GM18520 (cell line): ENCODE results near the gene SIGLEC11.
"Not testable (repeated sequence)": the region's sequence is repeated elsewhere in the genome, so short reads cannot be mapped to it uniquely, and the experiment has no call there.

ENCODE experiments used
- ATAC-seq: cut with Tn5 transposase; IDR thresholded peaks from one replicate; pipeline ENCODE4 v1.9.1; 2021; ENCODE audit not compliant: unreplicated experiment

The SIGLEC11 gene

DNA sequence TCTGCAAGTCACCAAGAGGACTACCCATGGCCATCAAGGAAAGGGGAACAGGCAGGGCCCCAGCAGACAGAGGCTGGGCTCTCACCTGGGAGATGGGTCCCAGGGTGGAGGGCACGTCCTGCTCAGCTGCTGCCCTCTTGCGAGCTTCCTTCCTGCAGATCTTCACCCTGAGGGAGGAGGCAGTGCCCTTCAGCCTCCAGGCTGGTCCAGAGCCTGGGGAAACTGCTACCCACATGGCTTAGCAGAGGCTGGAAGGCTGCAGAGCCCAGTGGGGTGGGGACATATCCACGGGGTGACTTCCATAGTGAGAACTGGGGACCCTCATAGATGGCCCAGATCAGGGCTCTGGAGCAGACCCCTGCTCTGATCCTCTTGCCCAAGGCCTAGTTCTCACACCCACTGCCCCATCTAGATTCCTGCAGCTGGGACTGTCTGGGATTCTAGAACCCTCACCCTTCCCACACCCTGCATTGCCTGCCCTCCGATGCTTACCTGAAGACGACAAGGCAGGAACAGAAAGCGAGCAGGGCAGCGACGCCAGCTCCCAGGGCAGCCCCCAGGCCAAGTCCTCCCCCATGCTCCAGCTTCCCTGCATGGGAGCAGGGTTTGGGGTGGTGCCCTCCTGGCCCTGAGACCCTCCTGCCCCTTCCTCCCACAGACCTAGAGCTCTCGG, 9.0 kb downstream of the SIGLEC11 start:
- no peak for ATAC-seq

DNA sequence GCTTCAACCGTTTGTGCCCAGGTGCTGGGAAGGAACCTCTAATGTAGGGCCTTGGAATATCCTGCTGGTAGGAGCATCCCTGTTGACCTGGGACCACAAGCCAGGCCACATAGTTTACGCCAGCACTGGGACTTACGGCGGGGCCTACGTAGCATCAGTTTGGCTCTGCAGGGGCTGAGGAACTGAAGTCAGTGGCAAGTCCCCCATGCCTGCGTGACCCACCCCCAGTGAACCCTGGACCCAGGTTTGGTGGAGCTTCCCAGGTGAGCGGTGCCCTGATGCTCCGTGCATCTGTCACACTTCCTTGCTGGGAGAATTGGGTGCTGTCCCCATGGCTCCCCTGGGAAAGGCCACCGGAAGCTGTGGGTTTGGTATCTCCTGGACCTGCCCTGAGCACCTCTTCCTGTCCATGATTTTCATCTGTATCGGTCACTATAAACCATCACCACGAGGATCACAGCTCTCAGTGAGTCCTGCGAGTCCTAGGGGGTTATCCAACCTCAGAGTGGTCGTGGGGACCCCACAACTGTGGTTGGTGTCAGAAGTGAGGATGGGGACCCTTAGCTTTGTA, 9.9 kb downstream of the SIGLEC11 start:
- ATAC-seq = no peak

DNA sequence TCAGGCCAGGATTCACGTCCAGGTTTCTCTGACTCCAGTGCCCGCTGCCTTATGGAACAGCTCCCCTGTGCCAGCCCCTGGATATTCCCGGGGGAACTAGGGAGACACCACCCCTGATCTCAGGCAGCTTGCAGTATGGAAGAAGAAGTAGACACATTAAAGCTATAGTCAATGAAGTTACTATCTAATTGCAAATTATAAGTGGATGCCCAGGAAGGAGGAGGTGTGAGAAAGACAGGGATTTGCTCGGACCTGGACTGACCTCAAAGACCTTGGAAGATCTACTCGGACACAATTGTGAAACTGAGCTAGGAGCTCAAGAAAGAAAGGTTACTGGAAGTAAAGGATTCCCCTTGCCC, 10.4 kb downstream of the SIGLEC11 start:
- ATAC-seq = no peak

DNA sequence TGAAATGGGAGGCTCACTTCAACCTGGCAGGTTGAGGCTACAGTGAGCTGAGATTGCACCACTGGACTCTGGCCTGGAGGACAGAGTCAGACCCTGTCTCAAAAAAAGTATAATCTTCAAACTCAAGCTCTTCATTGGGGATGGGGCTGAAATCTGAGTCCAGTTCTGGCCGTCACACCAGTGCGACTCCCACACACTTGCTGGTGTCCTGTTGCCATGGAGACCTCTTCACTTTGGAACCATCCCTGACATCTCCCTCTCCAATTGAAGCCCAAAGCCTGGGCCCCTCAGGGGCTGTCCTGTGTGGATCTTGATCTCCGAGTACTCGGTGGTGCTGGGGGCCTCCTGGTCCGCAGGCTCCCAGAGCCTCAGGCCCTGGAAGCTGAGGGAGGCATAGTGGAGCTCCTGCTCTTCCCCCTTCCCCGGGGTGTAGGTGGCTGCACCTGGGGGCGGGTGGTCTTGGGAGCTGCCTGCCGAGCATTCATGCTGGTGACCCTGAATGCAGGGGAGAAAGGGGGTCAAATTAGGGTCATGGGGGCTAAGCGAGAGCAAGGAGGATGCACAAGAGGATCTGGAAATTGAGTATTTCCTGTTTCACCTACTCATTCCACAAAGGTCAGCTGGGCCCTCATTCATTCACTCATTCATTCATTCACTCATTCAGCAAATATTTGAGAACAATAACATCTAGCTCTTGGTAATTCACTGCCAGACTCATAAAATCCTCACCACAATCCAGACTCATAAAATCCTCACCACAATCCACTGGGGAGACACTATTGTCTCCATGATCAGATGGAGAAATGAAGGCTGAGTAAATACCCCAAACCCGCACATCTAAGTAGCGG, 11.0 kb downstream of the SIGLEC11 start:
- no peak for ATAC-seq

DNA sequence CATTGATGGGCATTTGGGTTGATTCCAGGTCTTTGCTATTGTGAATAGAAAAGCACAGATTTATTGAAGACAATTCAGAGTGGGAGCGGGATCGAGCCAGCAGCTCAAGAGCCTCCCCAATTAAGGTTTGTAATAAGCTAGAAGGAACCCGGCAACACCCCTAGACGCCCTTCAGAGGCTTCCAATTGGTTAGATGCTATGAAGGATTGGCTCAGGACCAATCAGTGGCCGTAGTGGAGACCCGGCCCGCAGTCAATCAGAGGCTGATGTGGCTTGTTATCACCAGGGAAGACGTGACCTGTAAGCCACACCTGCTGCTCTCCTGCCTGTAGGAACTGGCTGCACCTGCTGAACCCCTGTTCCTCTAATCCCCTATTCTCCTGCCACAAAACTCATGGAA, 14.6 kb downstream of the SIGLEC11 start:
- no peak for ATAC-seq

DNA sequence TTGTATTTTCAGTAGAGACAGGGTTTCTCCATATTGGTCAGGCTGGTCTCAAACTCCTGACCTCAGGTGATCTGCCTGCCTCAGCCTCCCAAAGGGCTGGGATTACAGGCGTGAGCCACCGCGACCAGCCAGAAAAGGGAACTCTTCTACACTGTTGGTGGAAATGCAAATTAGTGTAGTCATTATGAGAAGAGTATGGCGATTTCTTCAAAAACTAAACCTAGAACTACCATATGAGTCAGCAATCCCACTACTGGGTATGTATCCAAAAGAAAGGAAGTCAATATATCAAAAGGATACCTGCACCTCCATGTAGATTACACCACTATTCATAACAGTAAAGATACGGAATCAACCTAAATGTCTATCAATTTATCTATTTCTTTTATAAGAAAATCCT, 16.4 kb downstream of the SIGLEC11 start:
- not testable (repeated sequence) for ATAC-seq

DNA sequence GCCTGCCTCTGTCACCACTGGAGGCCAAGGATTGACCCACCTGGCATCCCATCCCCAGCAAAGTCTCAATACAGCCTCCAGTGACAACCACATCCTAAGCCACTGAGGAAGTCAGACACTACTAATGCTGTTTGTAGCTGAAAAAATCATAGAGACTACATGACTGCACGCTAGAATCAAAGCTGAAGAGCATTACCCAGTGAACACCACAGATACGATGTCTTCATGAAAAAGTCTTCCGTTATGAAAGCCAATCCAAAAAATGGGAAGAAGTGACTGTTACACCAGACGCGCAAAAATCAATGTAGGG, 20.5 kb downstream of the SIGLEC11 start:
- no peak for ATAC-seq

DNA sequence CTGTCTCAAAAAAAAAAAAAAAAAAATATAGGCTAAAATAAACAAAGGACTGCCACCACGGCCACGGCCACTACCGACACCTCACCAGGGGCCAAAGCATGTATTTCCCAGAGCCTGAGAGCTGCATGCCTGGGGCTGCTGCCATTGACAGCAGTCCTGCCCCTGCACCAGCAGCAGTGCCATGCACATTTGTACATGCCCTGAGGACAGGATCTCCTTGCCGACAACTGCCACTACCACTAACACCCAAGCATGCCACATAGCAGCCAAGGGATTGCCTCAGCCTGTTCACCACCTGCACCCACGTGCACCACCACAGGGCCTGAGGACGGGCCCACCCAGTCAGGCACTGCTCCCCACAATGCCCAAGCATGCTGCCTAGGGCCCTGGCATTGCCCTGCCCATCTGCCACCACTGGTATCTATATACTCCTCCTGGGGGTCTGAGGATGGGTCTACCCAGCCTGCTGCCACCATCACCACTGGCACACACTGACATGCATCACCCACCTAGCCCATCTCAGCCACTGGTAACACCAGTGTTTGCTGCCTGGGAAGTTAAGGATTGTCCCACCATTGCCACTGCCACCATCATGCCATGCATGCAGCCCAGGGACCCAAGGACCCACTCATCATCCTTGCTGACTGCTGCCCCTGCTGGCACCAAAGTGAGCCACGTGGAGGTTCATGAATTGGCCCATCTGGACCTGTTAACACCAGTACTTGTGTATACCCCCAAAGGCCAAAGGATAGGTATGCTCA, 21.1 kb downstream of the SIGLEC11 start:
- no peak for ATAC-seq

DNA sequence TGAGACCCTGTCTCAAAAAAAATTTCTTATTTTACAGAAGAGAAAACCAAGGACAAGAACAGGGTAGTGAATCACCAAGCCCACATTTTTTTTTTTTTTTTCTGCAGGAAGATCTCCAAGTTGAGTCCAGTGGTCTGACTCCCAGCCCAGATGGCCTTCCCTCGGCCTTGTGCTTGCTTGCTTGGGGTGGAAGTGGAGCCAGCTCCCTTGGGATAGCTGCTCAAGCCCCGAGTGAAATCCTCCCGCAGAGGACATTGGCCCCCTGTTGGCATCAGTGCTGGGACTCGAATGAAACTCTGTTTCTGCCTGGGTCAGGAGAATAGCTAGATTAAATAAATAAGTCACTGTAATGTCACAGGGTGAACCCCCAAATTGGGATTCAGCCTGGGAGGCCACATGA, 22.3 kb downstream of the SIGLEC11 start:
- no peak for ATAC-seq

DNA sequence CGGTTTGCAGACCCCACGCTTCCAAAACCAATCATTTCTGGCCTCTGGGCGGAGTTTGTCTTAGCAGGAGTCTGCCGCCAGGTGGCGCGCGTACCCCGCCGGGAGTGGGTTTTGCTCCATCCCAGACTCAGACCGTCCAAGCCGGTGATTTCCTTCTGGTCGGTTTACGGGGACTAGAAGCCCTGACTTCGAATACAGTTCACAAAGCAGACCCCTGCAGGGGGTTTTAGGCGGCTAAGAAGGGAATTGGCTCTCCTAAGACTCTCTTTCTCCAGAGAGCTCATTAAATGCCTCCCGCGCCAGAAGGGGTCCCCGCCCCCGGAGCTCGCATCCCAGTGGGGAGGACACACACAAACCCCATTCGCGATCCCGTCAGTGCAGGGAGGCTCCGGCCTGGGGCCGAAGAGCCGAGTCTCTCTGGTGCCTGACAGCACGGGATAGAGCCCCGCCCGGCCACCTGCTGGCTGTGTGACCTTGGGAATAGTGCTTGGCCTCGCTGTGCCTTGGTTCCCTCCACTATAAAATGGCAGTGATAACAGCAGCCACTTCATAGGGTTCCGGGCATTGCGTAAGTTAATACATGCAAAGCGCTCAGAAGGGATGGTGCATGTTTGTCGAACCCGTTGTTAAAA, 23.1 kb downstream of the SIGLEC11 start:
- no peak for ATAC-seq

DNA sequence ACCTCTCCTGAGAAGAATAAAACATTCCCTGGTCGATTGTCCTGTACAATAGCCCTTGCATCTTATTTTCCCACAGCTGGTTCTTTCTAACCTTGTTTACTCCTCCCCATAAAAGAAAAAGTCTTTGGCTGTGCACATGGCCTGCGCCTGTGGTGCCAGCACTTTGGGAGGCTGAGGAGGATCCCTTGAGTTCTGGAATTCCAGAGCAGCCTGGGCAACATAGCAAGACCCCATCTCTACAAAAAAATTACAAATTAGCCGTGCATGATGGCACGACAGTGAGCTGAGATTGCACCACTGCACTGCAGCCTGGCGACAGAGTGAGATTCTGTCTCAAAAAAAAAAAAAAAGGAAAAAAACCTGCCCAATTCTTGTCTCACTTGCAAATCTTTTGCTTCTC, 24.4 kb downstream of the SIGLEC11 start:
- ATAC-seq = no peak

DNA sequence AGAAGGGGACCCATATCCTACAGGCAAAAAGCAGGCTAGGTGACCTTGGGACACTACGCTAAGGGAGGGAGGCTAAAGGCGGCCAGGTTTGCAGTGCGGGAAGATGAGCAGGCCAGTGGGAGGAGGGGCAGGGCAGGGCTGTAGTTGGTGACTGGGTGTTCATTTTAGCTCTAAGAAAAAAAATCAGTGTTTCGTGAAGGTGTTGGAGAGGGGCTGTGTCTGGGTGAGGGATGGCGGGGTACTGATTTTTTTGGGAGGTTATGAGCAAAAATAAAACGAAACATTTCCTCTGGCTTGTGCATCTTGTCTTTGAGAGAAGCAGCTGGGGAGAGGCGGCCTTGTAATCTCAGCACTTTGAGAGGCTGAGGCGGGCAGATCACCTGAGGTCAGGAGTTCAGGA, 27.3 kb downstream of the SIGLEC11 start:
- ATAC-seq = no peak

DNA sequence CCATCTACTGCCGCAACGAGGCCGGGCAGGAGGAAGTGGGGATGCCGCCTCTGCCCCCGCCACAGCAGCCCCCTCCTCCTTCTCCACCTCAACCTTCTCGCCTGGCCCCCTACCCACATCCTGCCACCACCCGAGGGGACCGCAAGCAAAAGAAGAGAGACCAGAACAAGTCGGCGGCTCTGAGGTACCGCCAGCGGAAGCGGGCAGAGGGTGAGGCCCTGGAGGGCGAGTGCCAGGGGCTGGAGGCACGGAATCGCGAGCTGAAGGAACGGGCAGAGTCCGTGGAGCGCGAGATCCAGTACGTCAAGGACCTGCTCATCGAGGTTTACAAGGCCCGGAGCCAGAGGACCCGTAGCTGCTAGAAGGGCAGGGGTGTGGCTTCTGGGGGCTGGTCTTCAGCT, 28.2 kb downstream of the SIGLEC11 start:
- ATAC-seq = no peak

DNA sequence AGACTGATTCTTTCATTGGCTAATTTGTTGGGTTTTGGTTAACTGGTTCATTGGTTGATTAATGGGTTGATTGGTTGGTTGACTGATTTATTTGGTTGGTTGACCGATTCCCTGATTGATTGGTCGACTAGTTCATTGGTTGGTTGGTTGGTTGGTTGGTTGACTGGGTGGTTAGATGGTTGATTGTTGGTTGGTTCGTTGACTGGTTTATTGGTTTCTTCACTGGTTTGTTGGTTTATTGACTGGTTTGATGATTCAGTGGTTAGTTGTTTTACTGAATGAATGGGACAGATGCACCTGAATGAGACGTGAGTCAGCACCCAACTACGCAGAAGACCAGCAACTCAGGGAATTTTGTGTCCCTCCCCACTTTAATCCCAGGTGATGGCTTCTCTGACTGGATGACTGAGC, 28.9 kb downstream of the SIGLEC11 start:
- no peak for ATAC-seq

DNA sequence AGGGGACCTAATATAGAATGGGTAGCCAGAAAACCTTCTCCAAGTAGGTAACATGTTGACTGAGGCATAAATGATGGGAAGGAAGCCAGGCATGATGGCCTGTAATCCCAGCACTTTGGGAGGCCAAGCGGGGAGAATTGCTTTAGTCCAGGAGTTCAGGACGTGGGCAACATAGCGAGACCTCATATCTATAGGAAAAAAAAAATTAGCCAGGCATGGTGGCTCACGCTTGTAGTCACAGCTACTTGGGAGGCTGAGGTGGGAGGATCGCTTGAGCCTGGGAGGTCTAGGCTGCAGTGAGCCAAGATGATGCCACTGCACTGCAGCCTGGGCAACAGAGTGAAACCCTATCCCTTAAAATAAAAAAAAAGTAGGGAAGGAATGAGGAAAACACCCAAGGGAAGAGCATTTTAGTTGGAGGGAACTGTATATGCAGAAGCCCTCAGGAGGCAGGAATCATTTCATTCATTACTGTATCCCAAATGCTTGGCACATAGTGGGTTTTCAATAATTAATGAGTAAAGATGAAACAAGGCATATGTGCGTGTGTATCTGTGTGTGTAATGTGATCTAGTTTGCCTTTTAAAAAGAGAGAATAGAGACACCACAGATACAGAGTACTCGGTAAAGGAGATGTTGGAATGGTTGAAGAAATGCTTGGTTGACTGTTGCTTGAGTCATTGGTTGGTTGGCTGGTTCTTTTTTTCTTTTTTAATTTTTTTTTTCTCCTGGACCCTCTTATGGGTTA, 29.5 kb downstream of the SIGLEC11 start:
- ATAC-seq = no peak

DNA sequence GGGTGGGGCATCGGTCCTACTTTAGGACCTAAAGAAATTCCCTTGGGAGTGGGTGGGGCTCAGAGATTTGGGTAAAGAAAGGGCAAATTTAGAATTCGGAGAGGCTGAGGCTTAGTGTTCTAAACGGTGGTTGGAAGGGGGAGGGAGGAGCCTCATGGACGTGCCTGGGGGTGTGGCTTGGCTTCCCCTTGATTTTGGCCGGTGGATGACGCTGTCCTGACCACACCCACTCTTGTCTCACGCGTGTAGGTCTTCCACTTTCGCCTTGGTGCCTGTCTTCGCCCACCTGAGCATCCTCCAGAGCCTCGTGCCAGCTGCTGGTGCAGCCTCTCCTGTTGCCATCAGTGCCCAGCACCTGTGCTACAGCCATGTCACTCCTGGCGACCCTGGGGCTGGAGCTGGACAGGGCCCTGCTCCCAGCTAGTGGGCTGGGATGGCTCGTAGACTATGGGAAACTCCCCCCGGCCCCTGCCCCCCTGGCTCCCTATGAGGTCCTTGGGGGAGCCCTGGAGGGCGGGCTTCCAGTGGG, 30.4 kb downstream of the SIGLEC11 start:
- no peak for ATAC-seq

DNA sequence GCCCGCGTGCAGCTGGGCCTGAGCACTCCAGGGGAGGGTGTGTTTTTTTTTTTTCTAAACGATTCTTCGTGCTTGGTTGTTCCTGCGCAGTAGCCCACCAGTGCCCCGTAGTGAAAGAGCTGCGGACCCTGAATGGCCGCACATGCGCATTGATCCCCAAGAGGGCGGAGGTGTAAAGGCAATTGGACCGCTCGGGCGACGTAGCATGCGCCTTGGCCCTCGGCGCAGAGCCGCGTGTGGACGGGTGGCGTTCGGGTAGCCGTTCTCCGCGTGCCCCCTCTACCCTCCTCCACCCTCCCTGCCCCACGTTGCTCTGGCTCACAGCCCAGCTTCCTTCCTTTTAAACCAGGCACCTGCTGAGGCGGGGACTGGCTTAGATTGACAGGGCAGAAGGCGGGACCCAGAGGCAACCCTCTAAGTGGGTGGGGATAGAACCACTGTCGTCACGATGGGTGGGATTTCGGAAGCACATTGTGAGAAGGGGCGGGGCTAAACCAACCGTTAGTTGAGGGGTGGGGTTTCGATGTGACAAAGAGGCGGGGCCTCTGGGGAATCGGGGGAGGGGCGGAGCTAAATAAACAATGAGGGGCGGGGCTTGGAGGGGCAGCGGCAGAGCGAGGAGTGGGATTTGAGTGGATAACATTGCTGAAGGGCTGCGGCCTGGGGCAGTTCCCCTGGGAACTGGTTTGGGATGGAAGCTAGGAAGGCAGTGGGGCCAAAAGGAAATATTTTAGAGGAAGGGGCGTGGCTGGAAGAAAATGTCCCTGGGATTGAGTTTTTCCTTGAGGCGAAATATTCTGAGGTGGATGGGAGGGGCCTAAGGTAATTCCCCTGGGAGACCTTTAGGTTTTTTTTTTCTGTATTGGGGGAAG, 31.1 kb downstream of the SIGLEC11 start:
- peak; percentile 75 for ATAC-seq

DNA sequence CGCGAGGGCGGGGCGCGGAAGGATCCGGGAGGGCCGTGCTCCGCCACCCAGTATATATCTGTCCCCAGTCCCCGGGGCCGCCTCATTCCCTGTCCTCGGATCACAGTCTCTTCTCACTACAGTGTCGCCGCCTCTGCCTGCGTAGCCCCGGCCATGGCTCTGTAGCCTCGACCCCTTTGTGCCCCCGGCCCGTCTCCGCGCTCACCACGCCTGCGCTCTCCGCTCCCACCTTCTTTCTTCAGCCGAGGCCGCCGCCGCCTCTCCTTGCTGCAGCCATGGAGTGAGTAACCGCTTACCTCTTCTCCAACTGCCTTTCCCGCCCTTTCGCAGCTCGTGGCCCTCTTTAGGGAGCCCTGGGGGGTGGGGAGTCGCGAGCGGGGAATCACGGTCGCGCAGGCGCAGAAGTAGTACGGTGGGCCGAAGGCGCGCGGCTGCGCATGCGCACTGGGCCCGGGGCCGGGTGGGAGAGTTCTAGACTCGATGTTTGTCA, 31.8 kb downstream of the SIGLEC11 start, which contains the start of the genes ATF5 and NUP62:
ATF5 (plus strand) TSS at position 85 of the 490 bp plus-strand sequence. CDS start 1,646 bp downstream, outside the sequence.
NUP62 (minus strand) TSS at position 384 of the 490 bp plus-strand sequence. CDS start 19,697 bp downstream, outside the sequence.
- peak; percentile 31 for ATAC-seq
